ENCODE results near the gene MPPED2.

The MPPED2 gene

DNA sequence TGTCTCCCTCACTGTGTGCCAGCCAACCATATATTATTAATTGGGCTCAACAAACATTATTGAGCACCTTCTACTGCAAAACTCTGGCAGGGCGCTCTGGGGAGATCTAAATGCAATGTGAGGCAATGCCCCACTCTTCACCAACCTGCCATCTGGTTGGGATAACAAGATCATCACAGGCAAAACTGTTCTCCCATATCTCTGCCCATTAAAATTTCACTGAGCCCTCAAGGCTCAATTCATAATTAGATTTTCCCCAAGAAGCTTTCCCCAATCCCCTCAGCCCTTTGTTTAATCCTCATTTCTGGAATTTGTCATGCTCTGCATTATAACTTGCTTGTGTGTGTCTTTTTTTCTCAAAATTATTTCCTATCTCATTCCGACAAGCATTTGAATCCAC is 156.6 kb downstream of the MPPED2 start:
- DNase-seq (ENCODE audit: low spot score) = no peak
- Histone ChIP-seq H3K4me3 (no peak overlapping the region), H3K27ac (no peak overlapping the region)
- TF ChIP-seq, protein P1, sequence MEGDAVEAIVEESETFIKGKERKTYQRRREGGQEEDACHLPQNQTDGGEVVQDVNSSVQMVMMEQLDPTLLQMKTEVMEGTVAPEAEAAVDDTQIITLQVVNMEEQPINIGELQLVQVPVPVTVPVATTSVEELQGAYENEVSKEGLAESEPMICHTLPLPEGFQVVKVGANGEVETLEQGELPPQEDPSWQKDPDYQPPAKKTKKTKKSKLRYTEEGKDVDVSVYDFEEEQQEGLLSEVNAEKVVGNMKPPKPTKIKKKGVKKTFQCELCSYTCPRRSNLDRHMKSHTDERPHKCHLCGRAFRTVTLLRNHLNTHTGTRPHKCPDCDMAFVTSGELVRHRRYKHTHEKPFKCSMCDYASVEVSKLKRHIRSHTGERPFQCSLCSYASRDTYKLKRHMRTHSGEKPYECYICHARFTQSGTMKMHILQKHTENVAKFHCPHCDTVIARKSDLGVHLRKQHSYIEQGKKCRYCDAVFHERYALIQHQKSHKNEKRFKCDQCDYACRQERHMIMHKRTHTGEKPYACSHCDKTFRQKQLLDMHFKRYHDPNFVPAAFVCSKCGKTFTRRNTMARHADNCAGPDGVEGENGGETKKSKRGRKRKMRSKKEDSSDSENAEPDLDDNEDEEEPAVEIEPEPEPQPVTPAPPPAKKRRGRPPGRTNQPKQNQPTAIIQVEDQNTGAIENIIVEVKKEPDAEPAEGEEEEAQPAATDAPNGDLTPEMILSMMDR (IDR thresholded peaks at IDR 0.05) = no peak

DNA sequence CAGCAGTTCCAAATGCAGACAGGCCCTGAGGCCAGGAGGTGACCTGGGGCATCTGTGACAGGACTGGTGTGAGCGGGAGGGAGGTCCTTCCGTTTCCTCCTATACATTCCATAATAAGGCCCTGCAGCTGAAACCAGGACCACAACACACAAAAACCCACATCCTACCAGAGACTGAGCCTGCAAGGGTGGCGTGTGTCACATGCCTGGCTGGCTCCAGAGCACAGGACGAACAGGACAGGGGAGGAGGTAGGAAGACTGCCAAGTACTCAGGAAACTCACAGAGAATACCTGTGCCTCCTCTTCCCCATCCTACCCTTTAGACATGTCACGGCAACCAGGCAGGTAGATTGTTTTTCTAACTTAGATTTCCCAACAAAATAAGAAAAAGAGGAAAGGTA is 159.4 kb downstream of the MPPED2 start:
- Histone ChIP-seq H3K27ac (no peak overlapping the region), H3K4me3 (no peak overlapping the region)
- DNase-seq (ENCODE audit: low spot score) = no peak
- TF ChIP-seq, protein P1 (IDR thresholded peaks at IDR 0.05) = no peak

DNA sequence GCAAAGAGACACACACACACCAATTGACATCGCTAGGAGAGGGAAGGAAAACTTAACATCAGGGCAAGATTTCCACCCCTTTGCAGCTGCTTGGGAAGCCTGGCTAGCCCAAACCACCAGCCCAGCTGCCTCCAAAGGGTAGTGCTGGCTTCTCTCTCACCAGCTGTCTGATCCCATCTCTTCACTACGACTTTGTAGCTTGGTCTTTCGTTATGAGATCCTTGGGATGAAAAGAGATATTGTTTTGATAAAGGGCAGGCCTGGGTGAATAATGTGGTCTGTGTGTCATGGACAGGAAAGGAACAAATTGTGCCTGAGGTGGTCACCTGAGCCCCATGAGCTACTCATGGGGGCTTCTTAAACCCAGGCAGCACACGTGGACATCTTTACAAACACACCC is 161.3 kb downstream of the MPPED2 start:
- DNase-seq (ENCODE audit: low spot score) = no peak
- TF ChIP-seq, protein P1 (IDR thresholded peaks at IDR 0.05) = no peak
- no peak overlapping the region for H3K27ac ChIP-seq
- H3K4me3 ChIP-seq = no peak overlapping the region

DNA sequence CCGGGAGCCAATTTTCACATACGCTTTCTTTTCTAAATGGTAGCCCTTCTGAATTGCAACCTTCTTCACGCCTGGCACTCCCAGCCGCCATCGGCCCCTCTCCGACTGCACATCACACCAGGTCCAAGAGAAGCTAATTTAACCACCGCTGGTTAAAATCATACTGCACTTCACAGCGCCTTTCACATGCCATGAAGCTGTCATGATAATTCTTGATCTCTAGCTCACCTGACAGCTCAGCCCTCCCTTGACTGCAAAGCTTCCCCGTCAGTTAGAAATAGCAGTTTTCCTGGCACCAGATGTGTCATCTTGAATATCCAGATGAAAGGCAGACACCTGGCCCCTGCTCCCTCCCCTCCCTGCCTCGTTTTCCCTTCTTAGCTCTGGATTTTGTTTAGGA is 161.8 kb downstream of the MPPED2 start:
- Histone ChIP-seq H3K27ac (no peak overlapping the region), H3K4me3 (no peak overlapping the region)
- TF ChIP-seq, protein P1 (IDR thresholded peaks at IDR 0.05) = no peak
- no peak for DNase-seq (ENCODE audit: low spot score)

DNA sequence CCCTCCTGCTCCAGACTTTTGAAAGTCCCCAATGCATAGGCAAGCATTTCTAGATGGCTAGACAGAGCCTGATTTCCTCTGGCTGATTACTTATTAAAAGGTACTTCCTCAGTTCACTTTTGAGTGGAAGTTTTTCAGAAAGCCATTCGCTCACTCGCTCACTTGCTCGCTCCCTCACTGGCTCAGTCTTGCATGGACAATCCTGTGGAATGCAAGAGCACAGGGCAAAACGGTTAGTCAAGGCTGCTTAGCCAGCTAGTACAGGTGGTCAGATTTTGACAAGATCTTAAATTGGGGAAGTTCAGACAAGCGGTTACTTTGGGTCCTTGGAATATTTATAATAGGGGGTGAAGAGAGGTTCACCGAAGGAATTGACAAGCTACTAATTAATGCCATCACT is 162.3 kb downstream of the MPPED2 start:
- Histone ChIP-seq H3K27ac (no peak overlapping the region), H3K4me3 (no peak overlapping the region)
- TF ChIP-seq, protein P1 (IDR thresholded peaks at IDR 0.05) = no peak
- no peak for DNase-seq (ENCODE audit: low spot score)

DNA sequence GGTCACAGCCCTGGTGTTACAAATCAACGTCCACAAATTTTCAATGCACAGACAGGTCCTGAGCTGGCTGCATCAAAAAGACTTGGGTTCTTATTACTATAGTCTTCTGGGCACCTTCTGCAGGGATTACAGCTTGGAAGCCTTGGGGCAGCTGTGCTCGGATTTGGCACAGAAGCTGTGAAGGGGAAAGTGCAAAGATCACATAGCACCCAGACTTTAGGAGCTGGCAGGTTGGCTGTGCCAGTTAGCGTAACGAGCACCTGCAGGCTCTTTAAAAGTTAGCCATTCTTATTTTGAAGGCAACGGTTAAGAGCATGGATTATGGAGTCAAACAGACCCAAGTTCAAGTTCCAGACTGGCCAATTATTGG is 162.9 kb downstream of the MPPED2 start:
- no peak overlapping the region for H3K27ac ChIP-seq
- TF ChIP-seq, protein P1 (IDR thresholded peaks at IDR 0.05) = no peak
- H3K4me3 ChIP-seq = no peak overlapping the region
- DNase-seq (ENCODE audit: low spot score) = no peak

DNA sequence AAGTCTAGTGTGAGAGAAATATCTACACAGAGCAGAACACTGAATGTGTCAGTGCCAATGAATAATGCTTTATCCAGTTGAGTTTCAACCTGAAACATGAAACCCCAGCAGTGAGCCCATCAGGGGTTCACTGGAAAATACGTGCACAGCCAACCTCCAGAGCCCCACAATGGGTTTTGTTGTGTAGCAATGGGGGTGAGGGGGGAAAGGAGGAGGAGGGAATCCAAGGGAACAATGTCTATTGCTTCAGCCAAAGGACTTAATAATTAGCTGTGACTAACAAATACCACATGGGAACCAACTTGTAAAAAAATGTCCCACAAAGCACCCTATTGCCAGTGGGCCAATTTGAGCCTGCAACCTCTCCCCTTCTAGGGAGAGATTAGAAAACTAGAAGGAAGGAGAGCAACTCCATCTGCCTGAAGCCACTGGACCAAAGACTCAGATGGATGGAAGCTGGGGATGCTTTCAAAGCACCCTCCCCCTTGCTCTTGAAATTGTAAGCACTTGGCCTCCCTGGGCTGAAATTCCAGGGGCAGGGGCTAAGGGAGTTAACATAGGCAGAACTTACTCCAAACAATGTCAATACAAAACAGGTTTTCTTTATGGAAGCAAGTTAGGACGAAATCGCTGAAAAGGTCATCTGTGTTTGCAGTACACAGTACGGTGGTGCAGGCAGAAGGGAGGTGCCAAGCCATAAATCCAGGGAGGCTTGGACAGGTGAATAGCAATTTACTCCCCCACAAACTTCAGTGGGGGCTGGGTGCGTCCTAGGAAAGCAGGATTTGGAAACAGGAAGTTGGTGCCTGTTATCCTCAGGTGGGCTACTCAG is 163.5 kb downstream of the MPPED2 start:
- no peak for DNase-seq (ENCODE audit: low spot score)
- H3K27ac ChIP-seq = no peak overlapping the region

More for the DNA sequence above, 163.5 kb downstream of the MPPED2 start:
- TF ChIP-seq, protein P1 (IDR thresholded peaks at IDR 0.05) = no peak
- no peak overlapping the region for H3K4me3 ChIP-seq

Measured in coronary artery (tissue), 2 donors.